Ishikawa (cell line): ENCODE measurements around the gene OR51B4.

Source experiments
- CEBPB ChIP-seq: IDR thresholded peaks from 2 replicates; pipeline ENCODE4 v1.6.1; 2012
- CREB1 ChIP-seq: IDR thresholded peaks from 2 replicates; pipeline ENCODE4 v1.6.1; 2012; ENCODE audit warnings: low read depth
- EGR1 ChIP-seq: IDR thresholded peaks from 2 replicates; pipeline ENCODE4 v1.6.1; 2012
- EP300 ChIP-seq: IDR thresholded peaks from 2 replicates; pipeline ENCODE4 v1.6.1; 2012; ENCODE audit warnings: borderline replicate concordance
- FOXM1 ChIP-seq: IDR thresholded peaks from 2 replicates; pipeline ENCODE4 v1.6.1; 2012; ENCODE audit warnings: low read depth, borderline replicate concordance
- NFIC ChIP-seq: IDR thresholded peaks from 2 replicates; pipeline ENCODE4 v1.6.1; 2012
- RAD21 ChIP-seq: IDR thresholded peaks from 2 replicates; pipeline ENCODE4 v1.6.1; 2012; ENCODE audit warnings: low read depth
- TAF1 ChIP-seq: IDR thresholded peaks from 2 replicates; pipeline ENCODE4 v1.6.1; 2012; ENCODE audit warnings: low read depth, mild to moderate bottlenecking
- TCF12 ChIP-seq: IDR thresholded peaks from 2 replicates; pipeline ENCODE4 v1.6.1; 2012; ENCODE audit warnings: low read depth
- TEAD4 ChIP-seq: IDR thresholded peaks from 2 replicates; pipeline ENCODE4 v1.6.1; 2012
- YY1 ChIP-seq: IDR thresholded peaks from 2 replicates; pipeline ENCODE4 v1.6.1; 2012; ENCODE audit warnings: low read depth
- ZBTB7A ChIP-seq: IDR thresholded peaks from 2 replicates; pipeline ENCODE4 v1.6.1; 2012; ENCODE audit warnings: low read depth
- TF ChIP-seq, protein P1 (sequence below): IDR thresholded peaks from 2 replicates; pipeline ENCODE4 v1.6.1; 2012; ENCODE audit warnings: low read depth, mild to moderate bottlenecking
- TF ChIP-seq, protein P2 (sequence below): IDR thresholded peaks from 2 replicates; pipeline ENCODE4 v1.6.1; 2012
- TF ChIP-seq, protein P3 (sequence below): IDR thresholded peaks from 2 replicates; pipeline ENCODE4 v1.6.1; 2012

Gene OR51B4

DNA sequence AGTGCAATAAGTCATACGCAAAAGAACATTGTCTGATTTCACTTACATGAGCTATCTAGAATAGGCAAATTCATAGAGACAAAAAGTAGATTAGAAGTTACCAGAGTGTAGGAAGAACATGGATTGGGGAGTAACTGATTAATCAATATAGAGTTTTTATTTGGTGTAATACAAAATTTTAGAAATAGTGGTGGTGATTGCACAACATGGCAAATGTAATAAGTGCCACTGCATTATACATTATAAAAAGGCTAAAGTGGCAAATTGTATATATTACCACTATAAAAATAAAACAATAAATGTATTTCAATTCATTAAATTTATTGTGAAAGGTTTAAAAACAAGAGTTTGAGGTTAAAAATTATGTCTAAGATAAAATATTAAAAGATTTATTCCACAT, 8.7 kb upstream of the OR51B4 start:
- no peak for TF ChIP-seq EP300
- no peak for TF ChIP-seq TCF12
- TF ChIP-seq TAF1, result no peak
- no peak for TF ChIP-seq FOXM1
- no peak for TF ChIP-seq RAD21

DNA sequence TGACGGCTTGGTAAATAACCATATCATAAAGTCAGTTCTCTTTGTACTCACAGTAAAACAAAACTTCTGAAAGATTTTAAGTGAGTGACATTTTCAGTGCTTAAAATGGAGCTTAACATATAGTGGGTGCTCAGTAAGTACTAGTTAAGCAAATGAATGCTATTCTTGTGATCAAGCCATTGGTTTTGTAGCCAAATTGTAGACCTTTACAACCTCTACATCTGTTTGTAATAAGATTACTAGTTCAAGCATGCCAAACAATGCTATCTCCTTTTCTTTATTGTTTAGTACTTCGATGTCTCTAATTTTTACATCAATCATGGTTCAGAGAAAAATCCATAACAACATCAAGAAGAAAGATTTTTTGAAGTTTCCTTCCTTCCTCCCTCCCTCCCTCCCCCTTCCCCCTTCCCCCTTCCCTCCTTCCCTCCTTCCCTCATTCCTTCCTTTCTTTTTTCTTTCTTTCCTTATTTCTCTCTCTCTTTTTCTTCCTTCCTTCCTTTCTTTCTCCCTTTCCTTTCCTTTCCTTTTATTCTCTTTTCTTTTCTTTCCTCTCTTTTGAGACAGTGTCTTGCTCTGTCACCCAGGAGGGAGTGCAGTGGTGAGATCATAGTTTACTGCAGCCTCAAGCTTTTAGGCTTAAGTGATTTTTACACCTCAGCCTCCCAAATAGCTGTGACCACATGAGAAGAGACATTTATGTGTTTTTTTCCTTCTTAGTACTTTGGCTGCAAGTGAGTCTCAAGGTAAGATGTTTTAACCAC, 5.7 kb upstream of the OR51B4 start:
- TF ChIP-seq EGR1 (no peak), FOXM1 (no peak), TCF12 (no peak), ZBTB7A (no peak), RAD21 (no peak), NFIC (no peak), TAF1 (no peak), CEBPB (no peak), EP300 (no peak), TEAD4 (no peak), CREB1 (no peak), YY1 (no peak)
- TF ChIP-seq, protein P1, sequence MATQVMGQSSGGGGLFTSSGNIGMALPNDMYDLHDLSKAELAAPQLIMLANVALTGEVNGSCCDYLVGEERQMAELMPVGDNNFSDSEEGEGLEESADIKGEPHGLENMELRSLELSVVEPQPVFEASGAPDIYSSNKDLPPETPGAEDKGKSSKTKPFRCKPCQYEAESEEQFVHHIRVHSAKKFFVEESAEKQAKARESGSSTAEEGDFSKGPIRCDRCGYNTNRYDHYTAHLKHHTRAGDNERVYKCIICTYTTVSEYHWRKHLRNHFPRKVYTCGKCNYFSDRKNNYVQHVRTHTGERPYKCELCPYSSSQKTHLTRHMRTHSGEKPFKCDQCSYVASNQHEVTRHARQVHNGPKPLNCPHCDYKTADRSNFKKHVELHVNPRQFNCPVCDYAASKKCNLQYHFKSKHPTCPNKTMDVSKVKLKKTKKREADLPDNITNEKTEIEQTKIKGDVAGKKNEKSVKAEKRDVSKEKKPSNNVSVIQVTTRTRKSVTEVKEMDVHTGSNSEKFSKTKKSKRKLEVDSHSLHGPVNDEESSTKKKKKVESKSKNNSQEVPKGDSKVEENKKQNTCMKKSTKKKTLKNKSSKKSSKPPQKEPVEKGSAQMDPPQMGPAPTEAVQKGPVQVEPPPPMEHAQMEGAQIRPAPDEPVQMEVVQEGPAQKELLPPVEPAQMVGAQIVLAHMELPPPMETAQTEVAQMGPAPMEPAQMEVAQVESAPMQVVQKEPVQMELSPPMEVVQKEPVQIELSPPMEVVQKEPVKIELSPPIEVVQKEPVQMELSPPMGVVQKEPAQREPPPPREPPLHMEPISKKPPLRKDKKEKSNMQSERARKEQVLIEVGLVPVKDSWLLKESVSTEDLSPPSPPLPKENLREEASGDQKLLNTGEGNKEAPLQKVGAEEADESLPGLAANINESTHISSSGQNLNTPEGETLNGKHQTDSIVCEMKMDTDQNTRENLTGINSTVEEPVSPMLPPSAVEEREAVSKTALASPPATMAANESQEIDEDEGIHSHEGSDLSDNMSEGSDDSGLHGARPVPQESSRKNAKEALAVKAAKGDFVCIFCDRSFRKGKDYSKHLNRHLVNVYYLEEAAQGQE, result no peak
- TF ChIP-seq, protein P2, sequence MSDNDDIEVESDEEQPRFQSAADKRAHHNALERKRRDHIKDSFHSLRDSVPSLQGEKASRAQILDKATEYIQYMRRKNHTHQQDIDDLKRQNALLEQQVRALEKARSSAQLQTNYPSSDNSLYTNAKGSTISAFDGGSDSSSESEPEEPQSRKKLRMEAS, result no peak
- TF ChIP-seq, protein P3, sequence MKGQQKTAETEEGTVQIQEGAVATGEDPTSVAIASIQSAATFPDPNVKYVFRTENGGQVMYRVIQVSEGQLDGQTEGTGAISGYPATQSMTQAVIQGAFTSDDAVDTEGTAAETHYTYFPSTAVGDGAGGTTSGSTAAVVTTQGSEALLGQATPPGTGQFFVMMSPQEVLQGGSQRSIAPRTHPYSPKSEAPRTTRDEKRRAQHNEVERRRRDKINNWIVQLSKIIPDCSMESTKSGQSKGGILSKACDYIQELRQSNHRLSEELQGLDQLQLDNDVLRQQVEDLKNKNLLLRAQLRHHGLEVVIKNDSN, result no peak

DNA sequence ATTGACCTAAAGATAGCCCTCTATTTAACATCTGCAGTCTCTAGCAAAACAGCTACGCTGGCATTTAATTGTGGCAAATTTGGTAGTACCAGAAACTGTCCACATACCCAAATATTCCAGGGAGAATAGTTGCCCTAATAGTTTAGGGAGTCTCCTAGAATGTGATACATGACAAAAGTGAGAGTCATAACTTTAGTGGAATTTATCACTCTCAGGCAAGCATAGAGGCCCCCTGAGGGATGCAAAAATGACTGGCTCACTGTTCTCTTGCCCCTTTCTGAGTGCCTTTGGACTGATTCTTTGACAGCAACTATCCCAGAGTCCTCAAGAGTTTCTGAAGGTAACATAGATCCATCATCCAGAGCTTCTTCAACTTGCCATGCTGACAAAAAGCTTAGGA, 2.3 kb upstream of the OR51B4 start:
- TF ChIP-seq TCF12, result no peak
- TF ChIP-seq TAF1, result no peak
- no peak for TF ChIP-seq CREB1
- TF ChIP-seq, protein P3, result no peak
- TF ChIP-seq YY1, result no peak
- no peak for TF ChIP-seq CEBPB
- TF ChIP-seq ZBTB7A, result no peak
- TF ChIP-seq EGR1, result no peak
- no peak for TF ChIP-seq FOXM1
- no peak for TF ChIP-seq EP300
- no peak for TF ChIP-seq RAD21
- TF ChIP-seq, protein P1, result no peak
- TF ChIP-seq, protein P2, result no peak
- TF ChIP-seq NFIC, result no peak
- TF ChIP-seq TEAD4, result no peak

DNA sequence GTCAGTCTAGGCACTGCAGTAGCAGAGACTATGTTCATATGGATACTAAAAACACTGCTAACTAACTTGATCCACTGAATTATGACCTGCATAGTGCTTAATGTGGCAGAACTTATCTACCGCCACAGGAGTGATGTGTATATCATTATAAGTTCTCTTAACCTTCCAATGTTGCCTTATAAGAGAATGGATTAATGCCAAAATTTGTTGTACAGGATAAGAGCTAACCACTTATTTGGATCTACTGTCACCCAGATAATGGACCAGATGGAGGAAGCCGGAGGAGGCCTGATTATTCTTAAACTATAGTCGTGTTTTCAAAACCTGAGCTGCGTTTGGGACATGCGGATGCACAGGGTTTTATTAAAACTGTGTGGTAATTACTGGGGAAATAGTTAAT, 1.9 kb upstream of the OR51B4 start:
- no peak for TF ChIP-seq TAF1
- TF ChIP-seq, protein P3, result no peak
- no peak for TF ChIP-seq ZBTB7A
- no peak for TF ChIP-seq CEBPB
- no peak for TF ChIP-seq RAD21
- no peak for TF ChIP-seq TEAD4
- TF ChIP-seq TCF12, result no peak
- no peak for TF ChIP-seq CREB1
- TF ChIP-seq EGR1, result no peak

DNA sequence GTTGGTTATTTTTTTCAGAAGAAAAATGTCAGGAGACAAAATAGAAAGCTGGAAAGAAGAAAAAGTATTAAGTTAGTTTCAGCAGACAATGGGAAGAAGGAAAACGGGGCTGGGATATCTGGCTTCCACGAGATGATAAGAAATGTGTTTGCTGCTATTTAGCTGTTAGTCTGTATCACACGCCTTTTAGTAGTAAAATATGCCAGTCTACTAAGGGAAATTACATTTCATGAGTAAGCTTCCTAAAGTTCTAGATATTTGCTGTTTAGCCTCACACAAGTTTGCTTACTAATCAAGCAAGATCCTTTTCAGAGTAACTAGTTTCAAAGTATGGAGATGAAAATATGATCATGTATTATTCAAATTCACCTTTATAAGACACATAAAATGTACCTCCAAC, 1.5 kb downstream of the OR51B4 start:
- TF ChIP-seq CREB1, result no peak
- no peak for TF ChIP-seq NFIC
- TF ChIP-seq EGR1, result no peak
- TF ChIP-seq, protein P3, result no peak
- no peak for TF ChIP-seq TAF1
- no peak for TF ChIP-seq YY1
- TF ChIP-seq ZBTB7A, result no peak
- no peak for TF ChIP-seq TEAD4
- TF ChIP-seq TCF12, result no peak
- TF ChIP-seq, protein P2, result no peak
